ENCODE results near the gene FBXO42. TPM values are rescaled to one million over a fixed set of nuclear protein-coding genes. Genes with fewer than 3 reads are reported as not detected.

FBXO42 gene
- total and polyA plus RNA-seq, 8 donors = 4.3 to 35.4 (median 13.9) TPM

DNA sequence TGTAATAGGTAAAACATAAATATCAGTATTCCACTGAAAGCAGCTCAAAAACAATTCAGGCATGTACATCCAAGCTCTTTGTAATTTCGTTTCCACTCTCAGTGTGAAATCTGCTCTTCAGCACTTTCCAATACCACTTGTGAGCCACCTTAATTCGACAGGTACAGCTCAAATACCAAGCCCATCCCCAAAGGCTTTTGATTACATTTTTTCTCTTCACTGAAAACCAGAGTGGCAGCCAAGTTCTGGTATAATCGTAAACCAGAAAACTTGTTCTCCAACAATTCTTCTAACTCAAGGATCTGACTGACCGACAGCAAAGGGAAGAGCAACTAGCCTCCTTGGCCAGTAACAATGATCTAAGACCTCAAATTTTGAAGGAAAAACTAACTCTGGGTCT is 36.8 kb downstream of the FBXO42 start:
- Histone ChIP-seq H3K4me1 (peaks cover 0 to 60% (median 32%) of the 10 kb centered on the region in 4 donors), H3K27me3 (no peaks in the 10 kb centered on the region), H3K4me3 (no peak overlapping the region), H3K36me3 (peaks cover 21 to 54% (median 47%) of the 10 kb centered on the region in 4 donors), H3K27ac (no peak overlapping the region), H3K9me3 (no peaks in the 10 kb centered on the region)
- intact Hi-C loops (cut with DNase I; ENCODE audit: low total_unique reads) = no loop called here
- no peak for DNase-seq
- TF ChIP-seq POLR2A (IDR thresholded peaks at IDR 0.05) (no peak), POLR2AphosphoS5 (IDR thresholded peaks at IDR 0.05) (no peak), EP300 (IDR thresholded peaks at IDR 0.05) (no peak), CTCF (IDR thresholded peaks at IDR 0.05) (no peak)
- 26 to 49% (median 32%) methylated on average over 4 of the region's 4 CpGs for WGBS, 5 donors

GRCh38 chr1:16307222-16307621 is 45.1 kb downstream of the FBXO42 start:
- TF ChIP-seq EP300 (IDR thresholded peaks at IDR 0.05) (no peak), CTCF (IDR thresholded peaks at IDR 0.05) (no peak), POLR2A (IDR thresholded peaks at IDR 0.05) (no peak)
- Histone ChIP-seq H3K27ac (no peak overlapping the region), H3K27me3 (no peaks in the 10 kb centered on the region), H3K4me3 (no peak overlapping the region), H3K36me3 (peaks cover 40 to 100% (median 96%) of the 10 kb centered on the region in 4 donors), H3K4me1 (no peaks in the 10 kb centered on the region), H3K9me3 (no peaks in the 10 kb centered on the region)
- DNase-seq = no peak
- intact Hi-C loops (cut with DNase I; ENCODE audit: low total_unique reads) = no loop called here
- WGBS, 5 donors = 81 to 99% (median 98%) methylated on average over 3 of the region's 3 CpGs

GRCh38 chr1:16302709-16303627 is 49.3 kb downstream of the FBXO42 start:
- Histone ChIP-seq H3K4me3 (no peak overlapping the region), H3K27me3 (no peaks in the 10 kb centered on the region), H3K9me3 (no peaks in the 10 kb centered on the region), H3K4me1 (peaks cover 0 to 14% (median 7%) of the 10 kb centered on the region in 4 donors), H3K36me3 (peaks cover 47 to 82% (median 78%) of the 10 kb centered on the region in 4 donors), H3K27ac (no peak overlapping the region)
- TF ChIP-seq POLR2A (IDR thresholded peaks at IDR 0.05) (no peak), EP300 (IDR thresholded peaks at IDR 0.05) (no peak), POLR2AphosphoS5 (IDR thresholded peaks at IDR 0.05) (no peak), CTCF (IDR thresholded peaks at IDR 0.05) (no peak)
- DNase-seq = no peak
- WGBS, 5 donors = 93 to 97% (median 95%) methylated on average over 12 of the region's 12 CpGs
- intact Hi-C loops (cut with DNase I; ENCODE audit: low total_unique reads) = no loop called here

GRCh38 chr1:16300436-16300835 is 51.8 kb downstream of the FBXO42 start:
- peaks cover 0 to 17% (median 9%) of the 10 kb centered on the region in 4 donors for H3K4me1 ChIP-seq
- peak in 1 of 2 donors; percentile 16 for DNase-seq
- 52 to 73% (median 61%) methylated on average over 3 of the region's 3 CpGs for WGBS, 5 donors
- H3K27ac ChIP-seq = peak overlapping the region in 1 of 5 donors; percentile 27
- H3K9me3 ChIP-seq = no peaks in the 10 kb centered on the region
- peaks cover 41 to 76% (median 71%) of the 10 kb centered on the region in 4 donors for H3K36me3 ChIP-seq
- intact Hi-C loops (cut with DNase I; ENCODE audit: low total_unique reads) = no loop called here
- H3K4me3 ChIP-seq = no peak overlapping the region
- TF ChIP-seq EP300 (IDR thresholded peaks at IDR 0.05) = no peak
- no peaks in the 10 kb centered on the region for H3K27me3 ChIP-seq

- no peaks in the 10 kb centered on the region for H3K9me3 ChIP-seq
- peaks cover 34 to 71% (median 65%) of the 10 kb centered on the region in 4 donors for H3K36me3 ChIP-seq
- intact Hi-C loops (cut with DNase I; ENCODE audit: low total_unique reads) = no loop called here
- 83 to 90% (median 86%) methylated on average over 12 of the region's 12 CpGs for WGBS, 5 donors
- H3K4me1 ChIP-seq = peaks cover 0 to 25% (median 11%) of the 10 kb centered on the region in 4 donors
- no peak for DNase-seq
- no peak overlapping the region for H3K4me3 ChIP-seq
- H3K27me3 ChIP-seq = no peaks in the 10 kb centered on the region
- TF ChIP-seq CTCF (IDR thresholded peaks at IDR 0.05) (no peak), EP300 (IDR thresholded peaks at IDR 0.05) (no peak), POLR2A (IDR thresholded peaks at IDR 0.05) (no peak), POLR2AphosphoS5 (IDR thresholded peaks at IDR 0.05) (no peak)
- peak overlapping the region in 3 of 5 donors; percentile 27 to 36 (median 31) for H3K27ac ChIP-seq
These were observed 53.6 kb downstream of the FBXO42 start for GRCh38 chr1:16298653-16299052.

Data from stomach (tissue), 9 donors.